Embryonic facial prominence (tissue), 1 donor: Measurements from ENCODE around the gene HIRIP3.

Experiments
- DNase-seq: peaks from one replicate; pipeline ENCODE4 v3.0.0-alpha.2; 2016; ENCODE audit errors: extremely low spot score

HIRIP3 gene

DNA sequence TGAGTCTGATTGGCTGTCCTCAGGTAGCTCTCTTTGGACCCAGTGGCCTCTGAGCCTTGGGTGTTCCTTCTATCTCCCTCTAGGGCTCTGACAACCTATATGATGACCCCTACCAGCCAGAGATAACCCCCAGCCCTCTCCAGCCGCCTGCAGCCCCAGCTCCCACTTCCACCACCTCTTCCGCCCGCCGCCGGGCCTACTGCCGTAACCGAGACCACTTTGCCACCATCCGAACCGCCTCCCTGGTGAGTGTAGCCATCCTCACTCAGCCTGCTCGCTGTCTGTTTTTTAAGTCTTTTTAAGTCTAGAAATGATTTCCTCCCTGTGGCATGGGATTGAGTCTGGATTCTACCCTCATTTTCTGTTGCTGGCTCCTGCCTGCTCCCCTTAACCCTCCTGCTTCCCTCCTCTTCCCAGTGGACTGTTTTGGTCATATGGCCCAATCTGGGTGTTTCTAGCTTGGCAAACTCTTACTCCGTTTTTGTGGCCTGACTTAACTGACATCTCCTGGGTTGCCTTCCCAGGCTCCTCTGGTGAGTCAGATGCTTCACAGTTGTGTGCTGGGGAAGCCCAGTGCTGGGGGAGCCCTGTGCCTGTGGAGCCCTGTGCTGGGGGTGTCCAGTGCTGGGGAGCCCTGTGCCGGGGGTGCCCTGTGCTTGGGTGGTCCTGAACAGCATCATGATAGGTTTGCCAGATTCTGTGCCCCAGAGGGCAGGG, 11.8 kb downstream of the HIRIP3 start:
- no peak for DNase-seq

GRCh38 chr16:29982560-29983419, 12.6 kb downstream of the HIRIP3 start:
- no peak for DNase-seq

DNA sequence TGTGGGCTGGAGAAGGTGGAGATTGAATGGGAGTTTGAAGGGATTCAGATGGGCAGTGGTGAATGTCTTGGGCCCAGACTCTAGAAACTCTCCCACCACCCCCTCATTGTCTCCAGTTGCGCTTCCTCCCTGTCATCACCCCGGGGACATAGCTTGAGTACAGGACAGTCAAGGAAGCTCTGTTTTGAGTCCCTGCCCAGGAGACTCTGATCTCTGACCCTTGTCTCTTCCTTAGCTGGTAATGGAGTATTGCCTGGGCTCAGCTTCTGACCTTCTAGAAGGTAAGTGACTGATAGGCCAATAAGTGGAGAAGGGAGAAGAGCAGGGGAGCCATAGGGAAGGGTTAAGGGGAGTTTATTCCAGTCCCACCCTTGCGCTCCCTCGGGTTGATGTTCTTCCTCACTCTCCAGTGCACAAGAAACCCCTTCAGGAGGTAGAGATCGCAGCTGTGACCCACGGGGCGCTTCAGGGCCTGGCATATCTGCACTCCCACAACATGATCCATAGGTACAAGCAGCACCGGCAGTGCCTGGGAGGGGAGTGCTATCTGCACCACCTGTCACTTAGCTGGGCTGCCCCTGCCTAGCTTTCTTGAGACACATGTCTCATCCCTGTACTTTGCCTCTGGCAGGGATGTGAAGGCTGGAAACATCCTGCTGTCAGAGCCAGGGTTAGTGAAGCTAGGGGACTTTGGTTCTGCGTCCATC, 16.7 kb downstream of the HIRIP3 start:
- no peak for DNase-seq

DNA sequence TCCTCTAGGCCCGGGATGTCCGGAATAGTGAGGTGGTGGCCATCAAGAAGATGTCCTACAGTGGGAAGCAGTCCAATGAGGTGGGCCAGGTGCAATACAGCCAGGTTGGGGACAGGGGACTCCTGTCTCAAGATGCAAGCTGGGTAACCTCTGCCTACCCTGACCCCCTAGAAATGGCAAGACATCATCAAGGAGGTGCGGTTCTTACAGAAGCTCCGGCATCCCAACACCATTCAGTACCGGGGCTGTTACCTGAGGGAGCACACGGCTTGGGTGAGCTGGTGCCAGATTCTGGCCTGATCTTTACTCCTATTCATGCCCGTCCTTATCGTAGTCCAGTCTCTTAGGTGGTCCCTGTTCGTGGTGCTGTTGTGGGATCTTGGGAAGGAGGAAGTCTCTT, 17.3 kb downstream of the HIRIP3 start:
- DNase-seq, result no peak

- no peak for DNase-seq
Measured at GRCh38 chr16:29977063-29977825, 18.2 kb downstream of the HIRIP3 start.

- DNase-seq, result no peak
Measured at GRCh38 chr16:29975811-29976511, 19.5 kb downstream of the HIRIP3 start.

DNA sequence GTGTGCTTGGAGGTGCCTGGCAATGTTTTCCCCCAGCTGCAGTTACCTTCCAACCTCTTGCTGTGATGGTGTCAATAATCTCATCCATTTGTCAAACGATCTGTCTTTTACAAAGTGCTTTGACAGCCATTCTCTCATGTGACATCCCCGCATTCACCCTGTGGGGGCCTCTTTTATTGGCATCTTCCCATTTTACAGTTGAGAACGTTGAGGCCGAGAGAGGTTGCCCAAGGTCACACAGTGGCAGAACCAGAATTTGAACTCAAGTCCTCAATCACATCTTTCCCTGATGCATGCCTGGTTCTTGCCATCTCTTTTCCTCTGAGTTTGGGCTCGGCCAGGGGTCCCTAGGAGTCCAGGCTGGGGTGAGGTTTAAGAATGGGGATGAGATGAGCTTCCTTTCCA, 20.3 kb downstream of the HIRIP3 start:
- no peak for DNase-seq

GRCh38 chr16:29974291-29975133, 20.9 kb downstream of the HIRIP3 start:
- DNase-seq, result no peak

GRCh38 chr16:29973384-29974246, 21.8 kb downstream of the HIRIP3 start, which contains the start of gene TAOK2:
TSS of gene TAOK2 (plus strand) at chr16:29973868. CDS start at chr16:29977773, 3,905 bp downstream.
- DNase-seq, result peak; percentile 97

DNA sequence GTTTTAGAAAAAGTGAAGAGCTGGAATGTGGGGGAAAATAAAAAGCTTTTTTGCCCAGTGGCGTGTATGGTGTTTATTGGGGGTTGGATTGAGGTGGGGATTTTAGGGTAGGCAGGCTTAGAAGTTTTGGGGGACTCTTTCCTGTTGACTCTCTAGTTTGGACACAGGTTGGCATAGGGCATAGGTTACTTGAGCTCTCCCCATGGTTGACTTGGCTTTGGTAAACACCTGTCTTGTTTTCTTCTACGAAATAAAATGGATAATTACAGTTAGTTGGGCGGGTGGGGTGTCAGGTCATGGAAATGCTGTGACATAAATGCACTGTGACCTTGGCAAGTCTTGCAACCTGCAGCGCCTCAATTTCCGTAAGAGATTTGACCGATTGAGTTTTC, 22.4 kb downstream of the HIRIP3 start:
- DNase-seq, result no peak

DNA sequence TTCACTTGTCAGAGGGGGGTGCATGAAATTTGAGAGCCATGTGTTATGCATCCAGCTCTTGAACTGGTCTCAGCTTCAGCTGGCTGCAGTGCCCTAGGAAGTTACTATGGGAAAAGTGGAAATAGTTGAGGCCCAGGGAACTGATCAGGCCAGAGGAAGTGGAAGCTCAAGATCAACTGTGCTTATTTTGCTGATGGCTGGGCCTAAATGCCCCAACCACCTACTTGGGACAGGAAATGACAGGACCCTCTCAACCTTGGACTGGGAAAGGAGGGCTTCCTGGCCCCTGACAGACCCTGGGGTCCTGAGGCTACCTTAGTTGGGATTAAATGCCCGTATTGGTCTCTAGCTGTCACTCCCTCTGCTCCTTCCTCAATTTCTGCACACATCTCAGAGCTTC, 22.9 kb downstream of the HIRIP3 start:
- no peak for DNase-seq

DNA sequence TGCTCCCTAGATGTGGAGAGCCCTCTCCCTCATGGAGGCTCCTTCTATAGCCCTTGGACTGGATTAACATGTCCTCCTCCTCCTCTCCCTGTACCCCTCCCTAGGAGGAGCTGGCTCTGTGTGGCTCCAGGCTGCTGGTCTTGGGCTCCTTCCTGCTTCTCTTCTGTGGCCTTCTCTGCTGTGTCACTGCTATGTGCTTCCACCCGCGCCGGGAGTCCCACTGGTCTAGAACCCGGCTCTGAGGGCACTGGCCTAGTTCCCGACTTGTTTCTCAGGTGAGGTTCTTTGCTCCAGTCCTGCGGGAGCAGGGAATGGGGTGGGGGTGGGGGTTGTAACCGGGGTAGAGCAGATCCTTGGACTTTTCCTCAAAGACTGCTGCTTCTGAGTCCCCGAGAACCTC, 24.1 kb downstream of the HIRIP3 start:
- no peak for DNase-seq

DNA sequence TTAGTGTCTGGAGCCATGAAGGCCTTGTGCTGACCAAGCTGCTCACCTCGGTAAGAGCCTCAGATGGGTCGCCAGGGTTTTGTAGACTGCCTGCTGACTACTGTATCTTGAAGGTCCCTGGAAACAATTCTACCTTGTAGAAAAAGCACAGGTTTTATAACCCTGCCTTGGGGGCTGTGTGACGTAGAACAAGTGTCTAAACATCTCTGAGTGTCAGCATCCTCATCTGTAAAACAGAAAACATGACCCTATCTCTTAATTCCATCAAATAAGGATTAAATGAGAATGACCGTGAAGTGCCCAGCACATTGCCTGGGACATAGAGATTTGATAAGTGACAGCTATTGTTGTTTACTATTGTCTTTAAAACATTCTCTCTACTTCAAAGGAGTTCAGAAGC, 27.2 kb downstream of the HIRIP3 start:
- no peak for DNase-seq

GRCh38 chr16:29963021-29963743, 32.2 kb downstream of the HIRIP3 start:
- DNase-seq, result no peak

DNA sequence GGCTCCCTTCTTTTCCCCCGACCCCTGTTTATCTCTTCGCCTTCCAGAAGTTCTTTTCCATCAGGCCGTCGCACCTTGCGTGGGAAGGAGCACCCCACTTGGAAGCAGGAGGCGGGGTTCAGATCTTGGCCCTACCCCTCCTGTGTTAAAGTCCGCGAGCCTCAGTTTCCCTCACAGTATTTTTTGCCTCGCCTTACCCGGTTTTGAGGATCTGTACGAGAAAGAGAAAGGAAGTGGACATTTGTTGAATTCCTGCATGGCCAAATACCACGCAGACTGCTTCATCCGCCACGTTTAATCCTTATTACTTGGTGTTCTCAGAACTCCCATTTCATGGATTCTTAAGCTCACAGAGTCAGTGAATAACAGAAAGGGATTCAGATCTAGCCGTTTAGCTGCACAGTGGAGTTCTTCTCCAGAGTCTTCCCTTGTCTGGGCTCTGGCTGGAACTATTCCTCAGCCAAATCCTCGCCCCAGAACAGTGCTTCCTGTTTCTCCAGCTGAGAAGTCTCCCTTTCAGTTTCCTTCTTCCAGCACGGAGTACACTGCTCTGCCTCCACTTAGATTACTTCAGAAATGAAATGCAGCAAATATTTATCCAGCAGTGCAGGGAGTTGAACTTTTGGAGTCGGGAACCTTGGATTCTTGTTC, 32.9 kb downstream of the HIRIP3 start:
- DNase-seq, result no peak

- peak; percentile 67 for DNase-seq
Measured at GRCh38 chr16:29961479-29962343, 33.7 kb downstream of the HIRIP3 start, which contains the start of gene TMEM219. TSS of gene TMEM219 (plus strand) at chr16:29962079. CDS start at chr16:29963144, 1,065 bp downstream.

DNA sequence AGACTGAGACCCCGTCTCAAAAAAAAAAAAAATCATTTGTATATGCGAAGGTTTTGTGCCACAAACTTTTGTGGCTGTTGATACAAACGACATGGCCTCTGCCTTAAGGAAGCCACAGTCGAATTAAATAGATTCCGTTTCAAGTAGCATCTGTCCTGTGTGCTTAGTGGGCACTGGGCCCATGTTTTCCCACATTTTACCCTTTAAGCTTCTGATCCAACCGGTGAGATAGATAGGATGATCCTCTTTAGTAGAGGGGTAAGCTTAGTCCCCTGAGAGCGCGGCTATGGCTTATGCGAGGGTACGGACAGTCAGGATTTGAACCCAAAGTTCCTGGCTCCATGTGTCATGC, 34.3 kb downstream of the HIRIP3 start:
- no peak for DNase-seq
